Measurements from ENCODE around the gene PHB1.
A peak's percentile ranks its signal among the peaks of the same experiment; 100 is the strongest.
"Not testable (repeated sequence)": the region's sequence is repeated elsewhere in the genome, so short reads cannot be mapped to it uniquely, and the experiment has no call there.

The PHB1 gene

GRCh38 chr17:49422714-49423113 is 8.0 kb upstream of the PHB1 start:
- in situ Hi-C loops (cut with MboI; ENCODE audit: low sequenced_read_pairs, unreplicated experiment) = loop anchor here (25.0 kb wide), 1 partner anchor 265 kb away; the partner anchor contains the start of gene SPOP
- no peak for DNase-seq (ENCODE audit: low spot score)
- TF ChIP-seq CTCF (IDR thresholded peaks at IDR 0.05; ENCODE audit: borderline replicate concordance, control extremely low read depth, extremely low read depth, insufficient read depth, missing control alignments) = no peak

- DNase-seq (ENCODE audit: low spot score) = not testable (repeated sequence)
- in situ Hi-C loops (cut with MboI; ENCODE audit: low sequenced_read_pairs, unreplicated experiment) = loop anchor here (25.0 kb wide), 1 partner anchor 268 kb away; the partner anchor contains the start of gene SPOP
These were observed 5.1 kb upstream of the PHB1 start for GRCh38 chr17:49419761-49420160.

GRCh38 chr17:49418754-49419740 is 4.4 kb upstream of the PHB1 start:
- not testable (repeated sequence) for DNase-seq (ENCODE audit: low spot score)
- in situ Hi-C loops (cut with MboI; ENCODE audit: low sequenced_read_pairs, unreplicated experiment) = loop anchor here (25.0 kb wide), 1 partner anchor 268 kb away; the partner anchor contains the start of gene SPOP

- DNase-seq (ENCODE audit: low spot score) = no peak
- TF ChIP-seq CTCF (IDR thresholded peaks at IDR 0.05; ENCODE audit: borderline replicate concordance, control extremely low read depth, extremely low read depth, insufficient read depth, missing control alignments) = no peak
These were observed 436 bp downstream of the PHB1 start for GRCh38 chr17:49414271-49414621.

GRCh38 chr17:49409066-49409465 is 5.6 kb downstream of the PHB1 start:
- in situ Hi-C loops (cut with MboI; ENCODE audit: low sequenced_read_pairs, unreplicated experiment) = loop anchor here (10.0 to 25.0 kb wide), 2 partner anchors 146 to 278 kb away; partner anchors contain the start of gene SPOP
- no peak for DNase-seq (ENCODE audit: low spot score)
- TF ChIP-seq CTCF (IDR thresholded peaks at IDR 0.05; ENCODE audit: borderline replicate concordance, control extremely low read depth, extremely low read depth, insufficient read depth, missing control alignments) = no peak

More at GRCh38 chr17:49414271-49414621, 436 bp downstream of the PHB1 start:
- in situ Hi-C loops (cut with MboI; ENCODE audit: low sequenced_read_pairs, unreplicated experiment) = loop anchor here (25.0 kb wide), 1 partner anchor 273 kb away; the partner anchor contains the start of gene SPOP

GRCh38 chr17:49407981-49408501 is 6.6 kb downstream of the PHB1 start:
- in situ Hi-C loops (cut with MboI; ENCODE audit: low sequenced_read_pairs, unreplicated experiment) = loop anchor here (10.0 to 25.0 kb wide), 2 partner anchors 147 to 279 kb away; partner anchors contain the start of gene SPOP
- DNase-seq (ENCODE audit: low spot score) = peak; percentile 86
- TF ChIP-seq CTCF (IDR thresholded peaks at IDR 0.05; ENCODE audit: borderline replicate concordance, control extremely low read depth, extremely low read depth, insufficient read depth, missing control alignments) = peak; percentile 95

- no peak for DNase-seq (ENCODE audit: low spot score)
- no peak for TF ChIP-seq CTCF (IDR thresholded peaks at IDR 0.05; ENCODE audit: borderline replicate concordance, control extremely low read depth, extremely low read depth, insufficient read depth, missing control alignments)
- in situ Hi-C loops (cut with MboI; ENCODE audit: low sequenced_read_pairs, unreplicated experiment) = loop anchor here (10.0 to 25.0 kb wide), 2 partner anchors 148 to 280 kb away; partner anchors contain the start of gene SPOP
These were observed 7.6 kb downstream of the PHB1 start for GRCh38 chr17:49407086-49407485.

Measured in GM13976 (cell line).